SK-N-SH (cell line): ENCODE measurements around the gene ACBD6. TPM values are rescaled to one million over a fixed set of nuclear protein-coding genes. Genes with fewer than 3 reads are reported as not detected.

Experiments used
- CTCF ChIA-PET: fragments of 300-600, 350-600 bp; formaldehyde crosslinking; extraction: SDS; loops from one replicate; lab custom pipeline; 2021; lab: Yijun Ruan, JAX
- POLR2A ChIA-PET: fragments of 350-600 bp; sonication (Branson Sonifier 250); formaldehyde crosslinking; extraction: SDS; loops from one replicate; lab custom pipeline; 2020; ENCODE audit warnings: antibody characterized with exemption, inconsistent platforms; lab: Yijun Ruan, JAX
- DNase-seq: peaks from one replicate; pipeline ENCODE4 v3.0.0; 2012
- H2AFZ ChIP-seq: fragments of 200-600 bp; sonication (generic); 2 replicates; pipeline ENCODE4 v1.8.1; 2016; ENCODE audit warnings: antibody characterized with exemption, mild to moderate bottlenecking, low read depth
- H3F3A ChIP-seq: fragments of 200-600 bp; sonication (generic); replicated peaks from 2 replicates; pipeline ENCODE3; 2016; ENCODE audit warnings: antibody characterized with exemption, mild to moderate bottlenecking; ENCODE audit not compliant: insufficient read depth
- H3K27ac ChIP-seq, 2 experiments: fragments of 200-500 bp in 1 of 2; fragments of 200-600 bp in 1 of 2; sonication (Bioruptor generic) in 1 of 2; sonication (generic), shearing (Covaris generic) in 1 of 2; 2 replicates each; pipeline versions ENCODE4 v1.5.1 to v1.6.1; 2014 to 2016; ENCODE audit warnings: low read depth in 2 of 2, inconsistent platforms in 1 of 2, low read length in 1 of 2, mild to moderate bottlenecking in 1 of 2, mixed read lengths in 1 of 2
- H3K27me3 ChIP-seq: fragments of 200-600 bp; sonication (generic), shearing (Covaris generic); 2 replicates; pipeline ENCODE4 v1.6.1; 2016; ENCODE audit warnings: mixed run types; ENCODE audit not compliant: insufficient read depth
- H3K36me3 ChIP-seq, 2 experiments: fragments of 200-500 bp in 1 of 2; fragments of 200-600 bp in 1 of 2; sonication (Bioruptor generic) in 1 of 2; sonication (generic) in 1 of 2; replicated peaks in 1 of 2; 2 replicates each; pipeline versions ENCODE3 to v1.5.1; 2014 to 2016; ENCODE audit warnings: low read length in 1 of 2, mild to moderate bottlenecking in 1 of 2; ENCODE audit not compliant: insufficient read depth in 2 of 2, control insufficient read depth in 1 of 2
- H3K4me1 ChIP-seq, 2 experiments: fragments of 200-500 bp in 1 of 2; fragments of 200-600 bp in 1 of 2; sonication (Bioruptor generic) in 1 of 2; sonication (generic), shearing (Covaris generic) in 1 of 2; 2 replicates each; pipeline versions ENCODE4 v1.5.1 to v1.6.1; 2014 to 2016; ENCODE audit warnings: low read depth in 1 of 2, low read length in 1 of 2, mixed run types in 1 of 2; ENCODE audit not compliant: insufficient read depth in 2 of 2, control insufficient read depth in 1 of 2
- H3K4me2 ChIP-seq: fragments of 200-600 bp; sonication (generic), shearing (Covaris generic); 2 replicates; pipeline ENCODE4 v1.6.1; 2017; ENCODE audit warnings: mixed run types
- H3K4me3 ChIP-seq, 2 experiments: fragments of 200-500 bp in 1 of 2; fragments of 200-600 bp in 1 of 2; sonication (Bioruptor generic) in 1 of 2; sonication (generic), shearing (Covaris generic) in 1 of 2; 2 replicates each; pipeline versions ENCODE4 v1.5.1 to v1.8.1; 2014 to 2016; ENCODE audit warnings: low read depth in 2 of 2, inconsistent platforms in 1 of 2, low read length in 1 of 2, mild to moderate bottlenecking in 1 of 2, mixed read lengths in 1 of 2, moderate library complexity in 1 of 2
- H3K79me2 ChIP-seq: fragments of 200-600 bp; sonication (generic); 2 replicates; pipeline ENCODE4 v1.8.1; 2017; ENCODE audit warnings: mild to moderate bottlenecking; ENCODE audit not compliant: insufficient read depth
- H3K9ac ChIP-seq: fragments of 200-600 bp; sonication (generic); 2 replicates; pipeline ENCODE4 v1.6.1; 2017; ENCODE audit warnings: mixed run types
- H3K9me2 ChIP-seq: fragments of 200-600 bp; sonication (generic); 2 replicates; pipeline ENCODE4 v1.6.1; 2017; ENCODE audit warnings: mixed run types
- H3K9me3 ChIP-seq: fragments of 200-600 bp; sonication (generic); 2 replicates; pipeline ENCODE4 v1.6.1; 2017; ENCODE audit warnings: mixed run types, mild to moderate bottlenecking, moderate library complexity
- H4K20me1 ChIP-seq: fragments of 200-600 bp; sonication (generic); 2 replicates; pipeline ENCODE4 v1.6.1; 2017; ENCODE audit warnings: mild to moderate bottlenecking, mixed run types; ENCODE audit not compliant: insufficient read depth
- ELF1 ChIP-seq: IDR thresholded peaks from 2 replicates; pipeline ENCODE4 v1.4.0; 2012
- EZH2phosphoT487 ChIP-seq: fragments of 200-600 bp; sonication (generic); IDR thresholded peaks from 2 replicates; pipeline ENCODE4 v1.6.1; 2017; ENCODE audit warnings: low read depth, mixed run types, mild to moderate bottlenecking, antibody characterized with exemption, moderate library complexity, borderline replicate concordance
- GATA2 ChIP-seq: sonication (generic); formaldehyde crosslinking; IDR thresholded peaks from 2 replicates; pipeline ENCODE4 v1.5.0; 2020; ENCODE audit warnings: mild to moderate bottlenecking, missing genetic modification reagents
- MAX ChIP-seq: IDR thresholded peaks from 2 replicates; pipeline ENCODE4 v1.4.0; 2012; ENCODE audit warnings: low read depth
- MEF2A ChIP-seq: IDR thresholded peaks from 2 replicates; pipeline ENCODE4 v1.4.0; 2012; ENCODE audit warnings: low read depth, borderline replicate concordance
- NFIC ChIP-seq: IDR thresholded peaks from 2 replicates; pipeline ENCODE4 v1.4.0; 2012; ENCODE audit warnings: borderline replicate concordance
- POLR2AphosphoS5 ChIP-seq: IDR thresholded peaks from 2 replicates; pipeline ENCODE4 v1.6.1; 2012; ENCODE audit warnings: low read depth, low read length
- RAD21 ChIP-seq: IDR thresholded peaks from 2 replicates; pipeline ENCODE4 v1.6.1; 2012; ENCODE audit warnings: mild to moderate bottlenecking, low read length
- RCOR1 ChIP-seq: fragments of 150-350 bp; IDR thresholded peaks from 2 replicates; pipeline ENCODE4 v1.6.1; 2017; ENCODE audit warnings: antibody characterized with exemption, low read length
- REST ChIP-seq: IDR thresholded peaks from 2 replicates; pipeline ENCODE4 v1.6.1; 2012; ENCODE audit warnings: mild to moderate bottlenecking, low read depth, low read length, moderate library complexity
- SIN3A ChIP-seq: IDR thresholded peaks from 2 replicates; pipeline ENCODE4 v1.6.1; 2012; ENCODE audit warnings: low read depth, mild to moderate bottlenecking, low read length, moderate library complexity, borderline replicate concordance
- TCF12 ChIP-seq: IDR thresholded peaks from 2 replicates; pipeline ENCODE4 v1.4.0; 2012
- TEAD4 ChIP-seq: IDR thresholded peaks from 2 replicates; pipeline ENCODE4 v1.4.0; 2012; ENCODE audit warnings: mild to moderate bottlenecking, borderline replicate concordance; ENCODE audit not compliant: insufficient read depth
- WGBS: methylation state at CpG from one replicate; pipeline ENCODE4 v1.1.6; 2017; ENCODE audit warnings: low lambda C conversion rate; 5-methylcytosine and 5-hydroxymethylcytosine counted together
- polyA plus RNA-seq, 3 experiments: library from polyadenylated mRNA; depleted of rRNA; stranded (reverse); fragments of >200 nt; gene quantifications; 2 replicates each; pipeline ENCODE4 v1.2.3, GENCODE V29; 2012
- TF ChIP-seq, protein P1 (sequence below): fragments of 200-600 bp; sonication (generic); IDR thresholded peaks from 2 replicates; pipeline ENCODE4 v1.6.1; 2017; ENCODE audit warnings: antibody characterized with exemption, mild to moderate bottlenecking, moderate library complexity

Gene ACBD6
- polyA plus RNA-seq, 1 of the 3 experiments (the other 2 are of a cell fraction): 60.9 TPM

DNA sequence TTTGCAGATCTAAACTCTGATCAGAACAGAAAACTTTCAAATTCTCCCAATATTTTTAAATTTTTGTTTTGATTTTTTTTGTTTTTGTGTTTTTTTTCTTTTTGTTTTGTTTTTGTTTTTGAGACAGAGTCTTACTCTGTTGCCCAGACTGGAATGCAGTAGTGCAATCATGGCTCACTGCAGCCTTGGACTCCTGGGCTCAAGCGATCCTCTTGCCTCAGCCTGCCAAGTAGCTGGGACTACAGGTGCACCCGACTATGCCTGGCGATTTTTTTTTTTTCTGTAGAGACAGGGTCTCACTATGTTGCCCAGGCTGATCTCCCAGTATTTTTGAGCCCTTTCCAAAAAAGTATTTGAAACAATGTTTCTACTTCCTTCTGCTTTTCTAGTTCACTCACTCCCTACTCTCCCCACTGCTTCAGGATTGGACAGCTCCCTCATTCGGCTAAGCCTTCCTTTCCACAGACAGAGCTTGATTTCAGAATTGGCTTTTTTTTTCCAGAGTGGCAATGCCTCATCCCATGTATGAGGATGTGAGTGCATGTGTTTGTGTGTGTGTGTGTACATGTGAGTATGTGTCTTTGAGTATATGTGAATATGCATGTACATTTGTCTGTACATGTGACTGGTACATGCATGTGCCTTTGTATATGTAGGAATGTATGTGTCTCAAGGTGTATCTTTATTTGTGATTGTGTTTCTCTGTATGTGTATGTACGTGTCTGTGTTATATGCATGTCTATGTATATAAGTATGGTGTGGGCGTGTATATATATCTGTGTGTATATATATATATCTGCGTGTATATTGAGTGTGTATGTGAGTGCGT is 260.4 kb downstream of the ACBD6 start:
- ChIA-PET CTCF (interaction anchor here (0.8 to 2.1 kb wide), 7 partner anchors 11 to 259 kb away, joined by 3 to 5 read pairs (median 3); no protein-coding TSS in a partner anchor), POLR2A (no interaction called here)
- H3K9me3 ChIP-seq: no peaks in the 10 kb centered on the region
- no peaks in the 10 kb centered on the region for H3K36me3 ChIP-seq
- H3K79me2 ChIP-seq: no peaks in the 10 kb centered on the region
- H3K9me2 ChIP-seq: no peaks in the 10 kb centered on the region
- no peak overlapping the region for H3K9ac ChIP-seq
- WGBS: 58% methylated on average over 8 of the region's 8 CpGs
- H3K4me2 ChIP-seq: no peak overlapping the region
- H3K4me1 ChIP-seq: no peaks in the 10 kb centered on the region
- H3K27ac ChIP-seq: no peak overlapping the region
- no peak overlapping the region for H3K4me3 ChIP-seq
- H4K20me1 ChIP-seq: no peaks in the 10 kb centered on the region
- H3K27me3 ChIP-seq: peaks cover 54% of the 10 kb centered on the region
- H3F3A ChIP-seq: no peaks in the 10 kb centered on the region
- no peak for DNase-seq
- TF ChIP-seq REST: peak; percentile 95
- no peak for TF ChIP-seq TEAD4
- no peak for TF ChIP-seq MEF2A
- H2AFZ ChIP-seq: no peak overlapping the region

DNA sequence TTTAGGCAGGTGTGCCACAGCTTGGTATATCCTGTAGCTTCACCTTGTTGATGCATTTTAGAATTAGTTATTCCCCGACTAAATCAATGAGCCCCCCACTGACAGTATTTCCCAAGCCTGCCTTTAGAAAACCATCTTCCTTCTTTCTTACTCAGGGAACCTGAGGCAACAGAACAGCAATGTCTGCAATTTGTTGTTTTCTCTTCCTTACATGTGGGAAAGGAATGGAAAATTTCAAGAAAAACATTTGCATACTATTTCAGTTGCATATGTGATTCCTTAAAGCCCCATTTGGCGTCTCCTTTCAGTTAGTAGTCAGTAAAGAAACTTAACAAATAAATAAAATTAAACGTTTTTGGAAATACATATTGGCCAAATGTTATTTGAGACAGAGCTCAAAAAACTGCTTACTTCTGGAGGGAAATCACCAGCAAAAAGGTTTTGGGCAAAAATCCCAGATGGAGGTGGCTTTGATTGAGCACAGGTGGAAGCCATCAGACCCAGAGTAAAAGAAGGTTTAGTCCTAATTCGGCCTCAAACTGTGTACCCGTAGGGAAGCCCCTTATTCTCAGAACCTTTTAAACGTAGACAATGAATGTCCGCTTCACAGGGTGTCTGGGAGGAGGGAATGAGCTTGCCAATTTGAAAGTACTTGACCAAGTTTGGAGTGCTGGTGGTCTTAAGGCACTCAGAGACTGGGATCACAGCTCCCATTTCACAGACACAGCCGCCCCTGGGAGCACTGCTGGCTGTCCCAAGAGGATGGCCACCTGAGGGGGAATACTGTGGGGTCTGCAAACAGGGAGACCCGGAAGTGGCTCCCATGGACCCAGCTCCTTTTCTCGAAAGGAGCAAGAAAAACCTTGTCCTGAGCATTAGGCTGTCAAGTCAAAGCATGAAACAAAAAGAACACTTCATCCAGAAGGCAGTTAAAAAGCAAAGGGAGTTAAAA is 263.0 kb downstream of the ACBD6 start:
- Histone ChIP-seq H3K79me2 (no peaks in the 10 kb centered on the region), H3K27me3 (peaks cover 79% of the 10 kb centered on the region), H4K20me1 (no peaks in the 10 kb centered on the region), H2AFZ (no peak overlapping the region), H3K4me3 (no peak overlapping the region), H3K9me3 (no peaks in the 10 kb centered on the region), H3K4me1 (peaks cover 0 to 6% of the 10 kb centered on the region in 2 experiments; a peak in 1 of 4 replicates), H3K27ac (no peak overlapping the region), H3K4me2 (no peak overlapping the region), H3K9me2 (no peaks in the 10 kb centered on the region), H3F3A (no peaks in the 10 kb centered on the region), H3K9ac (no peak overlapping the region), H3K36me3 (no peaks in the 10 kb centered on the region)
- 26% methylated on average over 10 of the region's 10 CpGs for WGBS
- no peak for TF ChIP-seq RCOR1
- TF ChIP-seq GATA2 (CRISPR knock-in tag): no peak
- no peak for TF ChIP-seq NFIC
- TF ChIP-seq TCF12: no peak
- TF ChIP-seq POLR2AphosphoS5: no peak
- TF ChIP-seq ELF1: no peak
- TF ChIP-seq, protein P1, sequence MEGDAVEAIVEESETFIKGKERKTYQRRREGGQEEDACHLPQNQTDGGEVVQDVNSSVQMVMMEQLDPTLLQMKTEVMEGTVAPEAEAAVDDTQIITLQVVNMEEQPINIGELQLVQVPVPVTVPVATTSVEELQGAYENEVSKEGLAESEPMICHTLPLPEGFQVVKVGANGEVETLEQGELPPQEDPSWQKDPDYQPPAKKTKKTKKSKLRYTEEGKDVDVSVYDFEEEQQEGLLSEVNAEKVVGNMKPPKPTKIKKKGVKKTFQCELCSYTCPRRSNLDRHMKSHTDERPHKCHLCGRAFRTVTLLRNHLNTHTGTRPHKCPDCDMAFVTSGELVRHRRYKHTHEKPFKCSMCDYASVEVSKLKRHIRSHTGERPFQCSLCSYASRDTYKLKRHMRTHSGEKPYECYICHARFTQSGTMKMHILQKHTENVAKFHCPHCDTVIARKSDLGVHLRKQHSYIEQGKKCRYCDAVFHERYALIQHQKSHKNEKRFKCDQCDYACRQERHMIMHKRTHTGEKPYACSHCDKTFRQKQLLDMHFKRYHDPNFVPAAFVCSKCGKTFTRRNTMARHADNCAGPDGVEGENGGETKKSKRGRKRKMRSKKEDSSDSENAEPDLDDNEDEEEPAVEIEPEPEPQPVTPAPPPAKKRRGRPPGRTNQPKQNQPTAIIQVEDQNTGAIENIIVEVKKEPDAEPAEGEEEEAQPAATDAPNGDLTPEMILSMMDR: no peak
- TF ChIP-seq SIN3A: no peak
- no peak for TF ChIP-seq EZH2phosphoT487
- no peak for TF ChIP-seq MAX
- TF ChIP-seq RAD21: no peak
- TF ChIP-seq REST: no peak
- no peak for DNase-seq
- ChIA-PET POLR2A (no interaction called here), CTCF (interaction anchor here (1.4 to 2.7 kb wide), 7 partner anchors 10 to 177 kb away, joined by 3 to 16 read pairs (median 4); no protein-coding TSS in a partner anchor)
